HG02981 (cell line): ENCODE results near the gene GTPBP3.

ENCODE experiments used
- ATAC-seq: cut with Tn5 transposase; IDR thresholded peaks from one replicate; pipeline ENCODE4 v1.9.1; 2021; ENCODE audit warnings: mild to moderate bottlenecking, moderate library complexity; ENCODE audit not compliant: unreplicated experiment

The GTPBP3 gene

DNA sequence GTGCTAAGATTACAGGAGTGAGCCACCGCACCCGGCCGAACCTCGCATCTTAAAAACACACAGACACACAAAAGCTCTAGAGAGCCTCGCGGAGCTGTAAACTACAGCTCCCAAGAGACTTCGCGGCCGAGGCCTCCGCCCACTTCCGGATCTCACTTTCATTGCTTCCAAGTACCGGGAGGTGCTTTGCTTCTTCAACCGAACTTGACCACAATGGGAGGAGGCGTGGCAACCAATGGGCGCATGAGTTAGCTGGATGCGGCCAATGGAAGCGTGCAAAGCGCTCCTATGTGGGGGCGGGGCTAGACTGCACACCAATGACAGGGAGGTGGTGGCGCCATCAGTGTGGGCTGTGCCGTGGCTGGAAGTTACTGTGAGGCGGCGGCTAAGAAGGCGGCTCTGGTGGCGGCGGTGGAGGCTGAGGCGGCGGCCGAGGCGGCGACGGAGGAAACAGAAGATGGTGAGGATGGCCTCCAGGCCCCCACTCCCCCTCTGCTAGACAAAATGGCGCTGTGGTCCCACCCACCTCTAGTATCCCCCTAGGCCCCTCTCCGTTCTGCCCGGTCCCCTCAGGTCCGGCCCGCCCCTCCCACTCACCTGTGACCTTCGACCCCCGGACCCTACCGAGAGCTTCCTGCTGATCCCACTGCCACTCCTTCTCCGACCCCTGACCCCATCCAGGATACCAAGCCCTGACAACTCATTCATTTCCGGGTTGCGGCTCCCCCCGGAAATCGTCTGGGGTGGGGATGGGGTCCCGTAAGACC is 28.0 kb upstream of the GTPBP3 start, which contains the start of gene DDA1:
TSS of gene DDA1 (plus strand) at position 366 of the 767 bp plus-strand sequence. CDS start at position 458, 92 bp downstream.
- ATAC-seq, result peak; percentile 53

DNA sequence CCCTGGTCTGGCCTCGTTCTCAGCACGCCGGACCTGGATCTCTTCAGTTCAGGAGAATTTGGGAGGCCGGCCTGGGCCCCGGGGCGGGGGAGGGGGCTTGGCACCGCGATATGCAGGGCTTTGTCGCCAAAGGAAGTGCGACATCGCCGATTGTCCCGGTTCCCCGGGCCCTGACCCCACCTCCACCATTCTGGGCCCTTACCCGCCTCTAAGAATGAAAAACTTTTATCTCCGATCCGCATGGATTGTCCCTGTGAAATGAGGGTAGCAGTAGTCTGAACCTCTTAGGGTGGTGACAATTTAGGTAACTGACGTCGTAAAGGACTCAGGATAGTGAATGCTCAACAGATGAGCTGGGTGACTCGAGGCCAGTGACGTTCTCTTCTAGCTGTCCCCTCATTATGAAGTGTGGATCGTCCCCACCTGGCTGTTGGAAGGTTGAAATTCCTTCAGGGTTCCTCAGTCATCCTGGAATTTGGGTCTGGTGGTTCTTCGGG is 27.3 kb upstream of the GTPBP3 start:
- ATAC-seq, result no peak

DNA sequence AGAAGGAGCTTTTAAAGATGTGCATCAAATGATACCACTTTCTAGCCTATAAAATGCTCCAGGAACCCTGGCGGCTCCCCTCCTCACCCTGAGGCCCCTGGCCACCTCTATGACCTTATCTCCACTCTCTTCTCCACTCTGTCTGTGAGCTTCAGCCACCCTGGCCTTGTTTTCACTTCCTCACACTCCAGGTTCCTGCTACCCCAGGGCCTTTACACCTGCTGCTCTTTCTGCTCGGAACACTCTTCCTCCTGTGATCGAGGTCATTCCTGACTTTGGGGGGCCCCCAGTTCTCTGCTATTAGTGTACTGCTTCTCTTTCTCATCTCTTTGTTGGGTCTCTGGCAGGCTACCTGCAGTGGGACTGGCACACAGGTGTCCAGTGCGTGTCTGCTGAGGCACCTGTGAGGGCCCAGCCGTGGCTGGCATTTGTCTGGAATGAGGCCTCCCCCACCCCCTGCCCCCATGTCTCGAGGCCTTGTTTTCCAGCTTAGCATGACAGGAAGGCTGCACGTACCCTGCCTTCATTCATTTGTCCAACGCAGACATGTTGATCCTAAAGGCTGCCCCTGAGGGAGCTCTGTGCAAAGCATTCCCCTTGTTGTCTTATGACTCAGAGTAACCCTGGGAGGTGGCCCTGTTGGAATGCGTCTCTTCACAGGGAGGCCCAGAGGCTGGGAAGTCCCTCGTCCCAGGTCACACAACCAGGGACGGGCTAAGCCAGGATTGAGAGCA is 25.7 kb upstream of the GTPBP3 start:
- ATAC-seq, result no peak

DNA sequence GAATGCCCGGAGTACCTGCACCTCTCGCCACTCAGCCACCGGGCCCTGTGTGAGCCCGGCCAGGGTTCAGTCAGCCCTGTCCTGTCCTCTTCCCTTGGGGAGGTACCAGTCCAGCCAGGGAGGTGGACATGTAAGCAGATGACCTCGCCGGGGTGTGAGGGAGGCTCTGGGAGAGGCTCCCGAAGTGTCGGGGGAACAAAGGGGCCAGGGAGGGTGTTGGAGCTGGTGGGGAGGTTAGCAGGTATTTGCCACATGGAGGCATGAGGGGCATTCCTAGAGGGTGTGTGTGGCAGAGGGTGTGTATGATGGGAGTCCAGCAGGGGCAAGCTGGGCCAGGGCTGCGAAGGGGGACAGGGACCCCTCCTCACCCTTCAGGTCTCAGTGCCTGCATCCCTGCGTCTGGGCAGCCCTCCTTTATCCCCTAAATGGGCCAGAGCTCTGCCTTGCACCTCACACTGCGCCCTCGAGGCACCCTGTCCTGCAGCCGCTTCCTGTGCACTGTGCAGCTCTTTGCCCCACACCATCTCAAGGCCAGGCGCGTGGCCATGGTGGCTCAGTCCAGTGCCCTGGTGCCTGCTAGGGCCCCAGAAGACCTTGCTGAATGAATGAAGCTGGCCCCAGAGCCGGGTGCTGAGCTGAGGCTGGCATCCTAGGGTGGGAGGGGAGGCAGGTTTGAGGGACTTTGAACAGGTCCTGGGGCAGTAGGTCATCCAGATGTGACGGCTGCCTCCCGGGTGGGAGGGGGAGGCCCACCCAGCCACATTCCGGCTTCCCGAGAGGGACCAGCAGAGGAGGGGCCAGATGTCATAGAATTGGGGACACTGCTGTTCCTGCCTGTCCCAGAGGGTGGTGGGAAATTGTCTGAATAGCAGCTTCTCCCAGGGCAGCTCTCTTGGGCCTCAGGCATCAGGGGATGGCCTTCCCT is 24.9 kb upstream of the GTPBP3 start:
- ATAC-seq, result no peak

DNA sequence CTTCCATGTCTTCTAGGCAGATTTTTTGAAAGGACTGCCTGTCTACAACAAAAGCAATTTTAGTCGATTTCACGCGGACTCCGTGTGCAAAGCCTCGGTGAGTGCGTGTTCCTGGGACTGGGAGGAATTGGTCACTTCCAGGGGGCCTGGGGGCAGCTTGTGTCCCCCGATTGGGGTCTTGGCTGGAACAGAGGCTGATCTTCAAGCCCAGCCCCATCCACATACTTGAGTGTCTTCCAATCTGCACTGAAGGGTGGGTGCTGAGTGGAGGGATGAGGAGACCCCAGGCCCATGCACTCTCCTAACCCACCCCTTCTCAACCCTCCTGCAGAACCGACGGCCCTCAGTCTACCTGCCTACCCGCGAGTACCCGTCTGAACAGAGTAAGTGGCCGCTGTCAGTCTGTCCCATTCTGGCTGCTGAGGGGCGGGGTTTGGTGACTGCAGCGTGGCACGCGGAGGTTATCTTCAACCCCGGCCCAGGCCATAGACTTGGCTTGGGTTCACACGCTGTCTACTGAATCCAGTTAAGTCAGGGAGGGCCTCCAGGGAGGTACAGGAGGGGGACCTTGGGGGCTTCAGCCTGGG is 23.3 kb upstream of the GTPBP3 start:
- no peak for ATAC-seq

DNA sequence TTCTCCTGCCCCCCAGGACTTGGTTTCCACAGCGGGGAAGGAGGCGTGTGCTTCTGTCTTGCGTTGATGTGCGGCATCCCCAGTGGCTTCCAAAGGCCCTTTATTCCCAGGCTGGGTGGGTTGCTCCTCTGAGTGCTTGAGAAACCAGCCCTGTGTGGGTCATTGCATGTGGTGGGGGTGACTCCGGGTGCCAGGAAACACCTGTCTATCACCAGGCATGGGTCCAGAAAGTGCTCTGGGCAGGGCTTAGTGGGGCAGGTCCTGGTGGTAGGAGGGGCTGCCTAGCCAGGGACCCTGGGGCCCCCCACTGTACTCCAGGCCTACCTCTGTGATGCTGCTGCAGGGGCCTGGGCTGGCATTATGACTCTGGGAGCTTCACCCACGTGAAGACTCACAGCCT is 18.4 kb upstream of the GTPBP3 start:
- no peak for ATAC-seq

DNA sequence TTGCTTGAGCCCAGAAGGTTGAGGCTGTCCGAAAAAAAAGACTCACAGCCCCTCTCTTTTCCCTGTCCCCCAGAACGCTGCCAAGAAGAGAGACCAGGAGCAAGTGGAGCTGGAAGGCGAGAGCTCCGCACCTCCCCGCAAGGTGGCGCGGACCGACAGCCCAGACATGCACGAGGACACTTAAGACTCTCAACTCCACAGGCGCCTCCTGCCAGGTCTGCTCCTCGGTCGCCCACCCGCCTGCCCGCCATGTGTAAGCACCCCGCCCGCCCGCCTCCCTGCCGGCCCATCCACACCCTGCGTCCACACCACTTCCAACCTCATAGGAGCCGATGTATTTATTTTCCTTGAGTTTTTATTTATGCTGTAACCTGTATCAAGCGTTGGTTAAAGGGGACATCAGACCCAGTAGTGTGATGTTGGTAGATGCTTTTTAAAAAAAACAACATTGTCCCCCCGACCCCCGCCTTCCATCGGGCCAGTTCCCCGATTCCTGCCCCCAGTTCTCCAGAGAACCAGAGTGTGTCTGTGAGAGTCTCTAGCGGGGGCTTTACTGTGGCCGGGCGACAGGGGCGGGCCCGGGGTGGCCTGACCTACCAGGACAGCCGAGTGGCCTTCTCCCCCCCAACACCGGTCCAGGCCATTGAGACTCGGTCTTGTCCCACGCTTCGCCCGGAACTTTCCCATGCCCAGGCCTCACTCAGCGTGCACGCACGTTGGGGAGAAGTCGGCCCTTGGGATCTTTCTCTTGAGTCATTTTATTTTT is 17.7 kb upstream of the GTPBP3 start:
- ATAC-seq, result no peak

DNA sequence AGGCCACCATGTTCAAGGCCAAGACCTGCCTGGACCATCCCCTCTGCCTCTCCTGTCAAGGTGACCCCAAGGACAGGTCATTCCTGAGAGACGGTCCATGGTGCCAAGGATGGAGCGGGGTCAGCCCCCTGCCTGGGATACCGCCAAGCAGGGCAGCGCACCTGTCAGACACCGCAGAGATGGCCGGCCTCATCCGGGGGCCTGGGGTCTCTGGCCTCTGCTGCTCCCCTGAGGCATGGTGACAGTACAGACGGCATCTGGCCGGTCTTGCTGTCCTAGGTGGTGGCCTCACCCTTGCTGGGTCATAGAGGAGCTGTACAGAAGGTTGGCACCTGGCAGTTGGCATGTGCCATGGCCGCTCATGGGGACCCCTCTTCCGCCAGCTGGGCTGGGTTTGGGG is 16.9 kb upstream of the GTPBP3 start:
- no peak for ATAC-seq

DNA sequence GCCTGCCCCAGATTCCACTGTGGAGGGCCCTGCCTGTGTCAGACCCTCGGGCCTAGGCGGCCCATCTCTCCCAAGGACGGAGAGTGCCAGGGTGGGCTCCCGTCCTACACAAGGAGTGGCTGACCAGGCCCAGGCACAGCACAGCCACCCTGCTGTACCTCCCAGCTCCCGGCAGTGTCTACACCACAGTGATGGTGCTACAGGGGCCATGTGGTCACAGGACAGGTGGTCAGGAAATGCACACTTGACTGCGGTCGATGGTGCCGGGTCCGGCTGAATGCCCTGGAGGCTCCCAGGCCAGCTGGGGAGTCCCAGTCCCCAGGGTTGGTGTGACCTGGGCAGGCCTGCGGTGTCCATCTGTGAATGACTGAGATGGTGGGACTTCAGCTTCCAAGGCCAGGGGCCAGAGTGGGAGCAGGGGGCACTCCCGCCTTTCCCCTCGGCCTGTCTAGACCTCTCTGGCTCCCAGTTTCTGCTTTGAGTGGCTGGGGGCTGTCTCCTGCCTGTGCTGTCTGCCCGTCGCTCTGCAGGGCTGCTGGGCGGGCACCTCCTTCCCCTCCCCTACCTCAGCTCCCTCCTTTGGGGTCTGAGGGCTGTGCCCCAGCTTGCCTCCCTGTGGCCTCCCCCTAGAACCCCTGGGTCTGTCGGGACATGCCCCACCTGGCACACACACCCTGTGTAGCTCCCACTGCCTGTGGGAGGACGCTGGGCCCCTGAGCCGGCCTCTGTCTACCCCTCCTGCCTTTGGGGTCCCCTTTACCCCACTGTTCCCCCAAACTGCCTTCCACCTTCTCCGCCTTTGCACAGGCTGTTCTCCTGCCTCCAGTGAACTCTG is 15.5 kb upstream of the GTPBP3 start:
- no peak for ATAC-seq

DNA sequence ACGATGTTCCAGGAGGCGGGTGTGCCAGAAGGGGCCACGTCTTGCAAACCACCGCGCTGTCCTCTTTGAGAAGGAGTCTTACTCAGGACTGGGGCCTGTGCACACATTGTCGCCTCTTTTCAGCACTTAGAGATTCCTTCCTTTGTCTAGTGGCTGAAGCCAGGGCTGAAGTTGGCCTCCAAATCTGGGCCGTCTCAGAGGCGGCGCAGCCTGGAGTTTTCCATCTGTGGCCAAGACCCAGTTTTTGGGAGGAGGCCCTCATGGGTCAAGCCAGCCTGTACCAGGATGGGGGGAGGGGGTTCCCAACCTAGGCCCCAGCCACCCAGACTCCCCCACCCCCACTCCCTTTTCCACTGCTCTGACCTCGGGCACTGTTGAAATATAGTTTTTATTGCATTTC is 14.5 kb upstream of the GTPBP3 start:
- no peak for ATAC-seq

DNA sequence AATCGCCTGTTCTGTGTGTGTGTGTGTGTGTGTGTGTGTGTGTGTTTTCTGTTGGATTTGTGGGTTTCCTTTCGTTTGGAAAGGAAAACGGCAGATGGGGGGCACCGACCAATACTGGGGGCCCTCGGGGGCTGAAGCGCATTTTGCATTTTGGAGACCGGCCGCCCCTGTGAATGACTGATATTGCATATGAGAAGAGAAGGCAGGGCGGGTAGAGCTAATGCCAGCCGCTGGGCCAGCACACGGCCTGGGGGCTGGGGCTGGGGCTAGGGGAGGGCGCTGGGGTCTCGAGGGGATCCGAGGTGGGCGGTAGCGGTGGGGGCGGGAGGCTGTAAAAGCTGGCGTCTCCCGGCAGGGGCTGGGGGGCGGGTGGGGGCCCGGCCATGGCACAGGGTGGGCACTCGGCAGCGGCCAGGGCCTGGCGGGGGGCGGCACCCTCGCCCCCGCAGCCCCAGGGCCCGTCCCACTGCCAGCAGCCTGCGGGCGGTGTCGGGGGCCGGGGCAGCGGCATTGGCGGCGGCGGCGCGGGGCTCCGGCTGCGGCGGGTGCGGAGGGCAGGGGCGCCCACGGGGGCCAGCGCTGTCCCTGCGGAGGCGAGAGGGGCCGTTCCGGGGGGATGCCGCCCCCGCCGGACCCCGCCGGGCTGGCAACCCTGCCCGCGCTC is 13.9 kb upstream of the GTPBP3 start:
- no peak for ATAC-seq

DNA sequence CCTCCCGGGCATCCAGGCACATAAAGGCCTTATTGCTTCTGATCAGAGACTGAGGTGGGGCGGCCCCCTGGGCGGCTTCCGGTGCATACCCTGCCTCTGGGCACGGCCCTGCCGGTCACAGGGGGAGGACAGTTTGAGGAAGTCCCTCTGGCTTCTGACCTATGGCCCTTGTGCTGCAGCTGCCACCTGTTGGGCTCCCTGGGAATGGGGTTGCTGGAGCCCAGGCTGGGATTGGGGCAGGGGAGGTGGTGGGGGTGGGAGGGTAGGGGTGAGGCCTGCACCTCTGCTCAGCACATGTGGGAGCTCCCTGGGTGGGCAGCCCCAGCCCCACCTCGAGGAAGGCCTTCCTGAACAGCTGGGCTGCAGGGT is 13.4 kb upstream of the GTPBP3 start:
- ATAC-seq, result no peak

DNA sequence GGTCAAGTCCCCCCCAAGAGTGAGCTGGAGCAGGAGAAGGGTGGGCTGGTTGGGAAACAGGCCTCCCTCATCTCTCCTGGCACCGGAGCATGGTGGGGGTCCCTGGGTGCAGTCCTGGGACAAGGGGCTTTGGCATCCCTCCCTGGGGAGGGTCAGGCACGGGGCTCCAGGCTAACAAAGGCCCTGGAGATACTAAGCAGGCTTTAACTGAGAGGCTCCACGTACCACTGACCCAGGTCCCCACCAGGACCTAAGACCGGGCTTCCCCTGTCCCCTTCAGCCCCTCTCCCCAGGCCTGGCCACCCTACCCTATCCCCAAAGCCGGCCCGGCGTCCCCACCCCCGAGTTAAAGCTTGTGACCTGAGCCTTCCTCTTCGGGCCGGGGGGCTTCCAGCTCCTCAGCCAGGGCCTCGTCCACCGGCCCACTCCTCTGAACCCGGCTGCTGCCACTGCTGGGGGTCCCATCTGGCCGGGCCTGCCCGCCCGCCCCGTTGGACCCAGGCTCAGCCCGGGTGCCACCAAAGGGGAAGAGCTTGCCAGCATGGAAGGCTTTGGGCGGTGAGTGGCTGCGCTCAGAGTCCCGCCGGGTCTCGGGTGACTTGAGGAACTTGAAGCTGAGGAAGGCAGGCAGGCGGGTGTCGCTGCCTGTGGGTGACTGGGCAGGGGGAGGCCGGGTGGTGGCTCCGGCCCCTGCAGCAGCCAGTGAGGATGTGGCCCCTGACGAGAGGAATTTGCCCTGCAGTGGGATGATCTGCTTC is 12.8 kb upstream of the GTPBP3 start:
- ATAC-seq, result no peak

DNA sequence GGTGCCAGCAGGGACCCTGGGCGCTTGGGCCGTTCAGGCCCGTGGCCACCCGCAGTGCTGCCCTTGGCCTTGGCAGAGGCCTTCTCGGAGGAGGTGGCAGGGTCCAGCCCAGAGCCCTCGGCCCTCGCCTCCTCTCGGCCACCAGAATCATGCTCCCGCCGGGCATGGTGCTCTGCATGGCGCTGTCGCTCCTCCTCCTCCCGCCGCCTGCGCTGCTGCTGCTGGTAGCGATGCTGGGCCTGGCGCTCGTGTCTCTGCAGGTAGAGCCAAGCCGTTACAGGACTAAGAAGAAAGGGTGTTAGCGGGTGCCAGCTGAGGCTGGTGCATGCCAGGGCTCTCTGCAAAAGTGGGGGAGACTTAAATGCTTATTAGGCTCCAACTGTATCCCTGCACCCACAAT is 12.2 kb upstream of the GTPBP3 start:
- ATAC-seq, result no peak

DNA sequence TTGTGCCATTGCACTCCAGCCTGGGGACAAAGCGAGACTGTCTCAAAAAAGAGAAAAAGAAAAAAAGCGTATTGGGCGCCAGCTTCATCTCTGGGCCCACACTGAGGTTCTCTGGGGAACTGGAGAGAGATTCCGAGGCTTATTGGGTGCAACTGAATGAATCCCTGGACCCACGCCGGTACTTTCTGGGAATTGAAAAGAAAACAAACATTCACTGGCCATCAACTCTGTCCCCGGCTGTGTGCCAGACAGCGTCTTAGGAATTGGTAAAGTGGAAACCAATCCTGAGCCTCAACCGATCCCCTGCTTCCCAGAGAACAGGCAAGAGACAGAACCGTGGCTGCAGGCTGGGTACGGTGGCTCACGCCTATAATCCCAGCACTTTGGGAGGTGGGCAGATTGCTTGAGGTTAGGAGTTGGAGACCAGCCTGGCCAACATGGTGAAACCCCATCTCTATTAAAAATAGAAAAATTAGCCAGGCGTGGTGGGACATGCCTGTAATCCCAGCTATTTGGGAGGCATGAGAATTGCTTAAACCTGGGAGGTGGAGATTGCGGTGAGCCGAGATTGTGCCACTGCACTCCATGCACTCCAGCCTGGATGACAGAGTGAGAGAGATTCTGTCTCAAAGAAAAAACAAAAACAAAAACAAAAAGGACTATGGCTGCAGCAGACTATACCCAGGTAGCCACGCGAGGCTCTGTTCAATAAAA is 11.3 kb upstream of the GTPBP3 start:
- no peak for ATAC-seq

DNA sequence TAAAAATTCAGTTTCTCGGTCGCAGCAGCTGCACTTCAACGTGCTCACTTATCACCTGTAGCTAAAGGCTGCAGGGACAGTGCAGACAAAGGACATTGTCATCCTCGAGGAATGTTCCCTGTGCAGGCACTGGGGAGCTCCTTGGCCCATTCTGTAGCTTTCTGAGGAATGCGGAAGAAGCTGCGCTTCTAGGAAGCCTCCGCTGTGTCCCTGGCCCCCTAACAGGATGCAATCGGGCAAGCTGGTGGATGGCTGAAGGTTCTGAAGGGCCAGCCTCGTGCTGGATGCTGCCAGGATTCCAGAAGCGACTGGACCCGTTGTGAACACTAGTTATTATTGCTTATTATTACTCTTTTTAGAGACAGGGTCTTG is 10.8 kb upstream of the GTPBP3 start:
- ATAC-seq, result no peak

DNA sequence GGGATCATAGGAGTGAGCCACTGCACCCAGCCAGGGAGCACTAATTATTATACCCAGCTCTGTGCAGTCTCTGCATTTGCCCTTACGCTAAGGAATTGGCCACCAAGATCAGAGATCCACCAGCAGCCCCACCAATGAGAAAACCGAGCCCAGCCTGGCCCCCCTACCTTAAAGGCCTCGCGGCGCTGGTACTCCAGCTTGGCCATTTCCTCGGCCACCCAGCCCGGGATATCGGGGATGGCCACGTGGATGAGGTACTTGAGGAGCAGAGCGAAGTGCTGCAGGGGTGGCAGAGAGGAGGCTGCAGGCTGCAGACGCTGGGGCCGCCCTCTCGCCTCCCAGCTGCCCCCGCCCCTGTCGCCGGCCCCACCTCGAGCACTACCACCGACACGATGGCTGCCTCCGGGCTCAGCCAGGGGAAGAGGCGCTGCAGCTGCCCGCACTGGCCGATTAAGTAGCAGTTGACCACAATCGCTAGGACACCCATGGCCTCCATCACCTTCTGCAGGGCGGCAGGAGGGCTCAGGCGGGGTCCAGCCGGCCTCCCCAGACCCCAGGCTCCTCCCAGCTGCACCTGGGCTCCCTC is 10.2 kb upstream of the GTPBP3 start:
- no peak for ATAC-seq
